Kidney tubule cell (primary cell): Measurements from ENCODE around the gene MVB12A.
A peak's percentile ranks its signal among the peaks of the same experiment; 100 is the strongest.

ENCODE experiments used
- DNase-seq: peaks from one replicate; pipeline ENCODE4 v3.0.0-alpha.2; 2018; ENCODE audit warnings: low spot score

MVB12A gene

GRCh38 chr19:17471410-17472125 lies 51.7 kb downstream of the MVB12A start:
- DNase-seq, result no peak

- peak; percentile 57 for DNase-seq
These were observed 53.2 kb downstream of the MVB12A start for GRCh38 chr19:17473041-17473440.
